HG02610 (cell line): ENCODE measurements around the gene PFN3.

Experiments
- ATAC-seq: cut with Tn5 transposase; IDR thresholded peaks from one replicate; pipeline ENCODE4 v1.9.1; 2021; ENCODE audit warnings: mild to moderate bottlenecking, moderate library complexity; ENCODE audit not compliant: unreplicated experiment

The PFN3 gene

DNA sequence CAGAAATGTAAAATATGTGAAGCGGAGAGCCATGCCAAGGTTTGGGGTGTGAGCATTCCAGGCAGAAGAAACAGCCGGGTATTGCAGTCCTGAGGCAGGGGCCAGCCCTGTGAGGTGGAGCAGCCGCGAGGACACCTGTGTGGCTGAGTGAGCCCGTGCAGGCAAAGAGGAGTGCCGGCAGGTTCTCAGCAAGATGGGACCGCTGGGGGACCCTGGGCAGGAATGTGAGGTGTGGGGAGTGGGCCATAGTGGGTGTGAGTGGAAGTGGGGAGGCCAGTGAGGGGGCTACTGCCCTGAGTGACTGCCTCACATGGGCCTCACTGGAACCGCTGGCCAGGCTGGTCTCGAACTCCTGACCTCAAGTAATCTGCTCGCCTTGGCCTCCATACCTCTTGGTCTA, 38.0 kb upstream of the PFN3 start:
- ATAC-seq: no peak

DNA sequence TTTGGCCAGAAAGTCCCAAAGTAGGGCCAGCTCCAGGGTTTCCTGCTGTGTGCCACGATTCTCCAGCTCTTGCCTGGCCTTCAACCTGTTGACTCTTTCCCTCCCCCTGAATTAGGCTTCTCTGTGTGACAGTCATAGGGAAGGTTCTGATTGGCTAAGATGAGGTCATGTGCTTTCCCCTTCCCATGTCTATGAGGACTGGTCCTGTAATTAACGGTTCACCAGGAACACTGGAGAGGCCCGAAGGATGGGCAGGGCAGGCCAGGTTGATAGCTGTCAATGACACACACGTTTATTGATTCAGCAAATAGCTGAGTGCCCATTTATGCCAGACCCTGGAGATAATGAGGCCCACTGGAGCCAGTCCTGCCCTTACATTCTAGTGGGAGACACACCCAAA, 37.2 kb upstream of the PFN3 start:
- ATAC-seq: no peak

DNA sequence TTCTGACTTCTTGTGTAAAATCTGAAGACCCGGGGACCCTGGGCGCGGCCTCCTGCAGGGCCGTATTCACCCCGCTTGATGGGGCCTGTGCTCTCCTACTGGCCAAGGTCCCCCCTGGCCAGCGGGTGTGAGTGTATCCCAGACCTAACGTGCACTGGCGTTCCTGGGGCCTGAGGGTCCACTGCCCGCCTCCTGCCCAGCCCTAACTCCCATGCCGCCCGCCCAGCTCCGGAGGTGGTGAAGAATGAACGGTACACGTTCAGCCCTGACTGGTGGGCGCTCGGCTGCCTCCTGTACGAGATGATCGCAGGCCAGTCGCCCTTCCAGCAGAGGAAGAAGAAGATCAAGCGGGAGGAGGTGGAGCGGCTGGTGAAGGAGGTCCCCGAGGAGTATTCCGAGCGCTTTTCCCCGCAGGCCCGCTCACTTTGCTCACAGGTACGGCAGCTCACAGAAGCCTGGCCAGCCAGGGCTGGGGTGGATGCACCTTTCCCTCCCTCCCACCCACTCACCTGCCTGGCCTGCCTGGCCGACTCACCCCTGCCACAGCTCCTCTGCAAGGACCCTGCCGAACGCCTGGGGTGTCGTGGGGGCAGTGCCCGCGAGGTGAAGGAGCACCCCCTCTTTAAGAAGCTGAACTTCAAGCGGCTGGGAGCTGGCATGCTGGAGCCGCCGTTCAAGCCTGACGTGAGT, 35.5 kb upstream of the PFN3 start:
- ATAC-seq: no peak

DNA sequence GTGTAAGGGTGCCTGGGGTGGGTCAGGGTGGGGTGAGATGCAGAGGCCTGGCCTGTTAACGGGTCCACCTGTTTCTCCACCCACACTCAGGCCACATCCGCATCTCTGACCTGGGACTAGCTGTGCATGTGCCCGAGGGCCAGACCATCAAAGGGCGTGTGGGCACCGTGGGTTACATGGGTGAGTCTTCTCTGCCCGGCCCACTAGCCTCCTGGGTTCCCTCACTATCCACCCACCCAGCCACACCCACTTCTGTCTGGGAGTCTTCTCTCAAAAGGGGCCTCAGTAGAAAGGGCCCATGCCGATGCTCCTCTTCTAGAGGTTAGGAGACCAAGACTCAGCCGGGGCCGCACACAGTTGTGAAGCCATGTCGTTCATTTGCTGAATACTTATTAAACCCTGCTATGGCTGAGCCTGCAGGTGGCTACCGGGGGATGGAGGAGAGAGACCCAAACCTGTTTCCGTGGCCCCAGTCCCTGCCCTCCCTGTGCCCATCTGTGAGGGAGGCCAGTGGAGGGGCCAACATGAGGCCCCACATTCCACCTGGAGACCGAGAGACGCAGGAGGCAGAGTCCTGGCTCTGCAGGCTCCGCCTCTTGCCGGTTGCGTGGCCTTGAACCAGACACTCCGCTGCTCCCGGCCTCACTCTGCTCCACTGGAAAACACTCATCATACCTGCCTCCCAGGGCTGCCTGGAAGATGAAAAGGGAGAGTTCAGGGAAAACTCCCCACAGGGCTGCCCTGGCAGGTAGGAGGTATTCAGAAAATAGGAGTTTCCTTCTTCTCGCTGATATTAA, 34.7 kb upstream of the PFN3 start:
- ATAC-seq: no peak

DNA sequence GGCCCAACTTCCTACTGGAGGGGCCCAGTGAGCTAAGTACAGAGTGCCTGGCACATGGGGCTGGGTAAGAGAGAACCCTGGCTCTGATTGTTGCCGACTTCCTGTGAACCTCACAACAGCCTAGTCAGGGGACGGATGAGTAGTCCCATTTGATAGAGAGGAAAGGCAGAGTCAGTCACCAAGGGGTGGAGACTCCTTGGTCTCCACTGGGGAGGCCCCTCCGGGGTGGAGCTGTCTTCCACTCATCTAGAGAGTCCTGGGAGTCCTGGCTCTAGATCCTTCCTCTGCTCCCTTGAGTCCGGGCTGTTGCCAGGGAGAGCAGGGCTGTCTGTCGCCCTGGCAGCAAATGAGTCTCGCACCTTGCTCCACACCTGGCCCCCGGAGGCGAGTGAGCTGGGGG, 34.0 kb upstream of the PFN3 start:
- no peak for ATAC-seq

DNA sequence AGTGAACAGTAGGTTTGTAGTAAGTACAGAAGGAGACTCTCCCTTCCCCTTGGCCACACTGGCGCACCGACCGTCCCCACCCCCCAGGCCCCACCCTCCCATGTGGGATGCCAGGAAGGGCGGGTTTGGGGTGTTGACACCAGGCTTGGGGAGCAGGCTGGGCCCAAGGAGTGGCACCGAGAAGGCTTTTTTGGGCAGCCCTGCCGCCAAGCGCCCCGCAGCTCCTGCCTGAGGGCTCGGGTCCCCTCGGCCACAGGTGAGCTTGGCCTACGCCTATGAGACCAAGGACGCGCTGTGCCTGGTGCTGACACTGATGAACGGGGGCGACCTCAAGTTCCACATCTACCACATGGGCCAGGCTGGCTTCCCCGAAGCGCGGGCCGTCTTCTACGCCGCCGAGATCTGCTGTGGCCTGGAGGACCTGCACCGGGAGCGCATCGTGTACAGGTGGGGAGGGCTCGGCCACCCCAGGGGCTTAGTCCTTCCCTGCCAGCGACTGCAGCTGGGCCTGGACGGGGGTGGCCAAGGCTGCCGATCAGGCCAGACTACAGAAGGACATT, 33.3 kb upstream of the PFN3 start:
- no peak for ATAC-seq

DNA sequence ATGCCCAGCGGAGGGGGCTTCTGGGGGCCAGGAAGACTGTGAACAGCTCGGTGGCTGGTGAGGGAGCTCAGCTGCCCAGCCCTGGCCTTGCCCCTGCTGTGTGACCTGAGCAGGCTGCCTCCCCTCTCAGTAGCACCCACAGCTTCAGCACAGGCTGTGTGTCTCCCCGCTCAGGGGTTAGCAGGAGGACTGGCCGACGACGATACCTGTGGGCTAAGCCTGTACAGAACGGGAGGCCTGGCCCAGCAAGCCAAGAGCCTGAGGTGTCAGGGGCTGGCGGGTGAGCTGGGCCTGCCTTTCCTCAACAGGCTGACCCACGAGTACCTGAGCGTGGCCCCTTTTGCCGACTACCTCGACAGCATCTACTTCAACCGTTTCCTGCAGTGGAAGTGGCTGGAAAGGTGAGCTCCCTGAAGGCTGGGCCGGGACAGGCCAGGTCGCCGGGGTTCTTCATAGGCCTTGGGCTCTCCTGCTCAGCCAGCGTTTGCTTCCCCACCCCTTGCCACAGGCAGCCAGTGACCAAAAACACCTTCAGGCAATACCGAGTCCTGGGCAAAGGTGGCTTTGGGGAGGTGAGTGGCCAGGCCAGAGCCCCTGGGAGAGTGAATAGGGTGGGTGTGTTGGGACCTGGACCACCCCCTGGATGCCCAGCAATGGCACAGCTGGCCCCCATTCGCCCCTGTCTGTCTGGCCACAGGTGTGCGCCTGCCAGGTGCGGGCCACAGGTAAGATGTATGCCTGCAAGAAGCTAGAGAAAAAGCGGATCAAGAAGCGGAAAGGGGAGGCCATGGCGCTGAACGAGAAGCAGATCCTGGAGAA, 32.6 kb upstream of the PFN3 start:
- no peak for ATAC-seq

DNA sequence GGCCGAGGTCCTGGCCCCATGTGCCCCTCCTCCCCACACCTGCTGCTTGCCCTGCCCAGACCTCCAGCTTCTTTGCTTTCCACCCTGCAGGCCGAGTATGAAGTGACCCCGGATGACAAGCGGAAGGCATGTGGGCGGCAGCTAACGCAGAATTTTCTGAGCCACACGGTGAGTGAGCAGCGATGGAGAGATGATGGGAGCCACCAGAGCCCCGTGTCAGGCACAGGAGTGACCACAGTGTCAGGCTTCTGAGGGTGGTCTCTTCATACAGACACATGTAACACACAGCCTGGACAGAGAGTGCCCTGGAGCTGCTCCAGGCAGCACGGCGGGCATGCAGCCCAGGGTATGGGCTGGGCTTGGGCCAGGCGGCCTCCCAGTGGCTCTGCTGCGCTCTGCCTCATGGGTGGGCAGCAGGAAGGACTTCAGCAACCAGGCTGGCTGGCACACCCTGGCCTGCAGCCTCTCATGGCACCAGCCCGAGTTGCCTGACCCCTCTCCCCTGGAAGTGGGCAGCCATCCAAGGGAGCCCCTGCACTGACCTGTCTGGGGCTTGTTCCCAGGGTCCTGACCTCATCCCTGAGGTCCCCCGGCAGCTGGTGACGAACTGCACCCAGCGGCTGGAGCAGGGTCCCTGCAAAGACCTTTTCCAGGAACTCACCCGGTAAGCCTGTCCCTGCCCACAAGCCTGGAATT, 31.8 kb upstream of the PFN3 start:
- no peak for ATAC-seq

DNA sequence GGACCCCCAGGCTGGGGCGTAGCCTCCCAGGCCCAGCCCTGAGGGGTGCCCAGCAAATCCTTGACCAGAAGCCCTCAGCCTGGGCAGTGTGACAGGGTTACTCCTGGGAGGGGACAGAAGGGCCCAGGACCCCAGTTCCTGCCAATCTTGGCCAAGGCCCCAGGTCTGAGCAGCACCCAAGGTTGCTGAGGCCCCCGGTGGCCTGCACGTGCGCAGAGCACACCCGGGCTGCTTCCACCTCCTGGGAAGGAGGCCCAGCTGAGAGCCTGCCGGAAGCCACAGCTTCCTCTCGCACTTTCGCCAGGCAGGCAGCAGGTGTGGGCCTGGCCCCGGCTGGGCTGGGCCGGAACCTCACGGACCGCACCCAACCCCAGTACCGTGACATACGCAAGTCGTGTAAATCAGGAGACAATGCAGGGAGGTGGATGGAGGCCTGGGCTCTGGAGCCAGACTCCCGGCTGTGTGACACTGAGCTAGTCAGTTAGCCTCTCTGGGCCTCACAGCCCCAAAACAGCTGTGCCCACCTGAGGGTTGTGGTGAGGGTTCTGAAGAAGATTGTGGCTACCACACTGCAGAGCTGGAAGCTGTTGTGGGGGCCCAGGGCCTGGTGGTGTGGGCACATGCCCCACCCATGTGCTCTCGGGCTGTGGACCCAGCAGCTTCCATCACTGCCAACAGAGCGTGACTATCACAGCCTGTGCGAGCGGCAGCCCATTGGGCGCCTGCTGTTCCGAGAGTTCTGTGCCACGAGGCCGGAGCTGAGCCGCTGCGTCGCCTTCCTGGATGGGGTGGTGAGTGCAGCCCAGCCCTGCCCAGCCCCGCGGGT, 31.1 kb upstream of the PFN3 start:
- ATAC-seq: peak; percentile 37

DNA sequence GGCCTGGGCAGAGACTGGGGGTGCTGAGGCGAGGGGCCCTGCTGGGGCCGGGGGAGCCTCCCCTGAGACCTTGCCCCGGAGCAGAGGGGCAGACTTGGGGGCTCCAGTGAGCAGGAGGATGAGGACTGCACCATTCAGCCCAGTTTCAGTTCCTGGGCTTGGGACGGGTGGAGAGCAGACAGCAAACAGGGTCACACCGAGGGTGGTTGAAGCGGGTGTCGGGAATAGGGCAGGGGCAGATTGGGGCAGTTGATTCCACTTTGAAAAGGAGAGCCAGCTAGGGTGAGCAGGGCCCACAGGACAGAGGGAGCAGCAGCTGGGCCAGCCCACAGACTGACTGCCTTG, 30.5 kb upstream of the PFN3 start:
- no peak for ATAC-seq

DNA sequence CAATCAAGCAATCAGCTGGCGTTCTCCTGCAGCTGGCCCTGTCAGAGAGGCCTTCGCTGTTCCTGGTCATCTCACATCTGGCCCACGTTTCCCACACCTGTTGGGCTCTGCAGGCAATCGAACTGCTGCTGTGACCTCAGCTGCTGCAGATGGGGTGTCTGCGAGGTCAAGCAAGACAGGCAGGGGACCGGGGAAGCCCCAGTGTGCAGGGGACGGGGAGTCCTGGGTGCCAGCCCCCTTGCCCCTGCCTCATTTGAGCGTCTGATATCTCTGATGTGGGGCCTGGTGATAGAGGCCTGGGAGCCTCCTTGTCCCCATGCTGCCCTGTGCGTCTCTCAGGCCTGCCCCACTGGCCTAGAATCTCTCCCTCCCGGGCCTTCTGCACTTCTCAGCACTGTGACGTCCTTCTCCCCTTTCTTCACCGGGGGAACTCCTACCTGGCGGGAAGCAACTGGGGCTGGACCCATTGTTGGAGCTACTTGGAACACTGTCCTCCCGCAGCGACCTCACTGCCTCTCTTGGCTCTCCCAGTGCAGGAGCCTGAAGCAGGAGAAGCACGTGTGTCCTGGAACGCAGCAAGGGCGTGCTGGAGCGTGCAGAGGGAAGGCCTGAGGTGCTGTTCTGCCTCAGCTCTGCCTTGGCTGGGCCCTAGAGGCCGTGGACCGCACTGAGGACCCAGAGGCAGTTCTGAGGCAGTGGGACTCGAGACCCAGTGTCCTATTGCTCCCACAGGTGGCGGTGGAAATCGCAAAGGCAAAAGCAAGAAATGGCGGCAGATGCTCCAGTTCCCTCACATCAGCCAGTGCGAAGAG, 29.9 kb upstream of the PFN3 start:
- ATAC-seq: no peak

DNA sequence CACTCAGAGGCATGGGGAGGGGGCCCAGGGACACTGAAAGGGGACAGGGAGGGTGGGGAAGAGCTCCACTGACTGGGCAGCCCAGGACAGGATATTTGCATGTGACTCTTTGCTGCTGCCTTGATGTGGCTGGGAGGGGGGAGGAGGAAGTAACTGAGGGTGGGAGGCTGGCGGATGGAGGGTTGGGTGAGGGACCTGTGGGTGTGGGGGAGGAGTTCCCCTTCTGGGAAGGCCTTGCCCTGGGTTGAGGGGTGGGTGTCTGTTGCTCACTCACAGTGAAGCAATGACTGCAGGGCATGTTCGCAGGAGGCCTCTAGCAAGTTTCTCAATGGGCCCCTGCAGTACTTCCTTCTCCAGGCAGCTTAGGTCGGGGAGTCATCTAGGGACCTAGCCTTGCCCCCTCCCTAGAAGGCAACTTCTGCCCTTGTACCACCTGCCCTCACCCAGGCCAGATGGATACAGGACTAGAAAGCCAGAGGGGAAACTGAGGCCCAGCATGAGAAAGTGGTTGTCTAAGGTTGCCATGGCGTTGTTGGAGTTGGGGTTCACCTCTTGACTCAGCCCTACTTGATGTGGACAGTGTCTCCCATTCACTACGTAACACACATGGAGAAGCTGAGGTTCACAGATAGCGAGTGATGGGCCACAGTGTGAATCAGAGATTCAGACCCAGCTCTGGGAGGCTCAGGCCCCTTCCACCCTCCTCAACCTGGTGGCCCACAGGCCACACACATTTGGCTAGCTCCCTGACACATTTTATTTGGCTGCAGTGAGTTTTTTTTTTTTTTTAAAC, 29.0 kb upstream of the PFN3 start:
- no peak for ATAC-seq

DNA sequence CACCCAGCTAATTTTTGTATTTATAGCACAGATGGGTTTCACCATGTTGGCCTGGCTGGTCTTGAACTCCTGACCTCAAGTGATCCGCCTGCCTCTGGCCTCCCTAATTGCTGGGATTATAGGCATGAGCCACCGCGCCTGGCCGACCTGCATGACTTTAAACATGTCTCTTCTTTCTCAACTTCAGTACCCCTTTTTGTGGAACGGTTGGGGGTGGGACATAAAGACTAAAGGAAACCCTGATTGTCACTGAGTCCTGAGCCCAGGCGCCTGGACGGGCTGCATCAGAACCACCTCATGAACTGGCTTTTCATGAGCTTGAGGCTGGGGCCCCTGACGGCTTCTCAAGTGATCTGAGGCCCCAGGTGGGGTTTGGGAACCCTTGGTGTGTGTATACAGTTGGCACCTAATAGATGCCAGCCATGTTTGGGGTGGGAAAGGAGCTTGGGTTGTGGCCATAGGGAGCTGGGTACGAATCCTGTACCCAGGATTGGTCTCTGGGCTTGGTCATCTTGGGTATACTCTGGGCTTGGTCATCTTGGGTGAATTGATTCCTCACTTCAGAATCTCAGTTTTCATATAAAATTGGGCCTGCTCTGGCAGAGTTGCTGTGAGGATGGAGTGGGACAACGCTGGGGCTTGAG, 28.2 kb upstream of the PFN3 start:
- no peak for ATAC-seq

DNA sequence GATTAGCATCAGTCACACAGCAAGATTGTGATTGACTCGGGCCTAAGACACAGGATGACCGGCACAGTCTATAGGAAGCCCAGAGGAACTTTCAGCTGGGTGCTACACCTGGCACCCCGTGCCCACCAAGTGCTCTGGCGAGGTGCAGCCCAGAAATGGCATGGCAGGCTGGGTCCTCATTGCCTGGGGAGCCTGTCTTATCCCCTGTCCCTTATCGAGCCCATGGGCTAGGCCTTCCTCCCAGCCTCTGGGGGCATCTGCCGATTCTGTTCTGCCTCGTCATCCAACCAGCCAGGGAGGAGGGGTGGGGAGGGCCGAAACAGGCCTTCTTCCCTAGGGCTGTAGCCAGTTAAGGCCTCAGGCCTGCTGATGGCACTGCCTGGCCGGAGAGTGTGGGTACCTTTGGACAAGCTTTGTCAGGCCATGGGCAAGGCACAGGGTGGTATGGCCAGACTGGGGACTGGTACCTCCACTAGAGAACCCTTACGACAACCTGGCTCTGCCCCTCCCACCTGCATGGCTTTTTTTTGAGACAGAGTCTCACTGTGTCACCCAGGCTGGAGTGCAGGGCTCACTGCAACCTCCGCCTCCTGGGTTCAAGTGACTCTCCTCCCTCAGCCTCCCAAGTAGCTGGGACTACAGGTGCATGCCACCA, 27.6 kb upstream of the PFN3 start:
- ATAC-seq: no peak

DNA sequence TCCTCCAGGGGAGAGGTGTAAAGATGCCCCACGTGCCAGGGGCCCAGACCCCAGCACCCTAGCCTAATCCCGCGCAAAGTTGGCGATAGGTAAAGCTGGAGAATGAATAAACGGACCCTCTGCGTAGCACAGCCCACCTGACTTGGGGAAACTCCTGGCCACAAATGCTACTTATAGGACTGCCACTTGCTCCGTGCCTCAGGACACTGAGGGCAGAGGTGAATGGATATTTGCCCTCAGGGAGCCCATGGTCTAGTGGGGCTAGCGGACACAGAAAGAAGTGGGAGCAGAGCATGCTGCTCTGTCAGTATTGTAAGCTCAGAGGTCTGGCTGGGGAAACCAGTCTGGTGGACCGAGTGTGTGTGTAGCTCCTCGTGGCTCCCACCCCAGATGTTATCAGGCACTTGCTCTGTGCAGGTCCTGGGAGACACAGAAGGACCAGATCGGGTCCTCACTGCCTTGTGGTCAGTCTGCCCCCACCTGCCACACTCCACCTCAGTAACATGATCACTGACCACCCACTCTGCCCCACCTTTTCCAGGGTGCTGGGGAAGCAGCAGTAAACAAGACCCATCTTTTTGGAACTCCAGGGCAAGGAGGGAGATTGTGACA, 26.9 kb upstream of the PFN3 start:
- ATAC-seq: no peak

DNA sequence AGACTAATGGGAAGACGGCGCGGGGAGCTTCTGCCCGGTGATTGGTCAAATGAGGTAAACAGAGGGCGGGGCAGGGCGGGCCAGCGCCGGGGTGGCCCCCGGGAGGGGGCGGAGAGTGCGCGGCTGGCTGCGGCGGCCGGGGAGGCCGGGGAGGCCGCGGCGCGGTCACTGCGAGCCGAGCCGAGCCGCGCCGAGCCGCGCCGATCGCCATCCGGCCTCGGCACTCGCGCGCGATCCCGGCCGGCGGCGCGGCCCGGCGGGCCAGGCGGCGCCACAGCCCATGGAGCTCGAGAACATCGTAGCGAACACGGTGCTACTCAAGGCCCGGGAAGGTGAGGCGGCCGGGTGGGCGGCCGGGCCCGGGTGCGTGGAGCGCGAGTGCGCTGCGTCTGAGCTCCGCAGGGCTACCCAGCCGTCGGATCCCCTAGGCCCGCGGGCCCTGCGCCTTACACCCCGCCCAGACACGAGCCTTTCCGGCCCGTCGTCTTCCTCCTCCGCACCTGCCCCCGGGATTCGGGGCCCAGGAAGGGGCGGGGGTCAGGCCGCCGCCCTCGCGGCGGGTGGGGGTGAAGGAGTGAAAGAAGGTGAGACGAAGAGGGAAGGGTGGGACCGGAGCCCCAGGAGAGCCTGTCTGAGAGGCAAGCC, 26.2 kb upstream of the PFN3 start, which contains the start of gene GRK6:
Gene GRK6 (plus strand): TSS at position 111 of the 645 bp plus-strand sequence. CDS start 170 bp downstream, at position 281.
- ATAC-seq: peak; percentile 8
